ENCODE results near the gene MSRB3. TPM values are rescaled to one million over a fixed set of nuclear protein-coding genes. Genes with fewer than 3 reads are reported as not detected.

Gene MSRB3
- polyA plus RNA-seq, 1 of the 3 experiments (the other 2 are of a cell fraction) = 24.3 TPM

DNA sequence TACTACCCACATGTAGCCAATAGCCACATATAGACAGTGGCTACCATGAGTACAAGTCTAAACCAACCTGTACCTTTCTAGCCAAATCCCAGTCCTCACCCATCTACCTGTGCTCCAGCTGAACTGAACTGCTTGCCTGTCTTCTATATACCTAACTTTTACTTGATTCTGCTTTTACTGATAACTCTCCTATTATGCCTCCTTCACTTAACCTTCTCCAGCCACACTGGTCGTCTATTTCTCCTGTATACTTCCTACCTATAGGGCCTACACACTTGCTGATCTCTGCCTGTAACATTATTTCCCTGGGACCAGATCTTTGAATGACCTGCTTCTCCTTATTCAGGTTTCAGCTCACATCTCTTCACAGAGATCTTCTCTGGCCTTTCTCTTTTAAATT is 26.0 kb upstream of the MSRB3 start:
- no peak for DNase-seq
- Histone ChIP-seq H3K27me3 (ENCODE audit: insufficient read depth) (no peaks in the 10 kb centered on the region), H3K79me2 (ENCODE audit: insufficient read depth) (no peaks in the 10 kb centered on the region), H3F3A (replicated peaks; ENCODE audit: insufficient read depth) (no peaks in the 10 kb centered on the region), H2AFZ (ENCODE audit: low read depth) (no peak overlapping the region), H3K4me2 (no peak overlapping the region), H3K9me3 (no peaks in the 10 kb centered on the region), H3K4me3 (ENCODE audit: low read depth in 2 of 2, low read length in 1 of 2) (no peak overlapping the region), H3K9ac (no peak overlapping the region), H4K20me1 (ENCODE audit: insufficient read depth) (no peaks in the 10 kb centered on the region), H3K4me1 (ENCODE audit: control insufficient read depth in 1 of 2, insufficient read depth in 2 of 2, low read depth in 1 of 2, low read length in 1 of 2) (no peaks in the 10 kb centered on the region), H3K36me3 (replicated peaks in 1 of 2; ENCODE audit: control insufficient read depth in 1 of 2, insufficient read depth in 2 of 2, low read length in 1 of 2) (peaks cover 1 to 7% of the 10 kb centered on the region in 2 experiments), H3K27ac (ENCODE audit: low read depth in 2 of 2, low read length in 1 of 2) (no peak overlapping the region), H3K9me2 (no peaks in the 10 kb centered on the region)
- TF ChIP-seq EP300 (IDR thresholded peaks at IDR 0.05; ENCODE audit: borderline replicate concordance in 1 of 2, low read depth in 1 of 2, low read length in 1 of 2) = no peak
- TF ChIP-seq SMC3 (IDR thresholded peaks at IDR 0.05; ENCODE audit: low read depth, low read length) = no peak
- TF ChIP-seq TCF12 (IDR thresholded peaks at IDR 0.05) = no peak
- TF ChIP-seq FOXJ3 (CRISPR knock-in tag; IDR thresholded peaks at IDR 0.05) = no peak
- TF ChIP-seq FOXM1 (IDR thresholded peaks at IDR 0.05; ENCODE audit: low read depth) = no peak
- no peak for TF ChIP-seq EZH2phosphoT487 (IDR thresholded peaks at IDR 0.05; ENCODE audit: borderline replicate concordance, low read depth)
- no peak for TF ChIP-seq FOSL2 (IDR thresholded peaks at IDR 0.05; ENCODE audit: borderline replicate concordance, low read depth)
- no peak for TF ChIP-seq NFIC (IDR thresholded peaks at IDR 0.05; ENCODE audit: borderline replicate concordance)
- TF ChIP-seq MXI1 (IDR thresholded peaks at IDR 0.05; ENCODE audit: low read depth, low read length) = no peak
- no peak for TF ChIP-seq RXRA (IDR thresholded peaks at IDR 0.05; ENCODE audit: borderline replicate concordance, low read depth)
- no peak for TF ChIP-seq RAD21 (IDR thresholded peaks at IDR 0.05; ENCODE audit: low read length)
- POLR2A ChIA-PET = no interaction called here
- 21% methylated on average over 1 of the region's 1 CpG for WGBS (ENCODE audit: low lambda C conversion rate)
- CTCF ChIA-PET = no interaction called here

DNA sequence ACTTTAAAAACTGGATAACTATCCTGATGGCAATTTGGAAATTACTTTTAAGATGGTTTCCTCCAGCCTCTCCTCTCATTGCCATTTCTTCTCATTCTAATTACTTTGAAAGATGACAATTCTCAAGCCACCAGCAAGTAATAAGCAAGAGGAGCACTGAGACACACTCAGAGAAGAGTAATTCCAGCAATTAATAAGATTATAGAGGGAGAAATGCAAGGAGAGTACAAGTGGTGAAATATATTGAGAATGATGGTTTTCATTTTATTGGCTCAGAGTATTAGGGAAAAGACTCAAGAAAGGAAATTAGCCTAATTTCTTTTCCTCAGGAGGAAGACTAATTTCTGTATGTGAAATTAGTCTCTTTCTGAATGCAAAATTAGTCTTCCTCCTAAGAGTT is 20.5 kb upstream of the MSRB3 start:
- no peaks in the 10 kb centered on the region for H3K79me2 ChIP-seq (ENCODE audit: insufficient read depth)
- no peaks in the 10 kb centered on the region for H3K27me3 ChIP-seq (ENCODE audit: insufficient read depth)
- H3K9me2 ChIP-seq = no peaks in the 10 kb centered on the region
- H3K4me1 ChIP-seq (ENCODE audit: control insufficient read depth in 1 of 2, insufficient read depth in 2 of 2, low read depth in 1 of 2, low read length in 1 of 2) = no peaks in the 10 kb centered on the region
- no peak overlapping the region for H3K4me2 ChIP-seq
- TF ChIP-seq SMC3 (IDR thresholded peaks at IDR 0.05; ENCODE audit: low read depth, low read length) = no peak
- TF ChIP-seq YY1 (IDR thresholded peaks at IDR 0.05; ENCODE audit: low read depth) = no peak
- no peak for TF ChIP-seq RAD21 (IDR thresholded peaks at IDR 0.05; ENCODE audit: low read length)
- TF ChIP-seq EP300 (IDR thresholded peaks at IDR 0.05; ENCODE audit: borderline replicate concordance in 1 of 2, low read depth in 1 of 2, low read length in 1 of 2) = no peak
- no peak for TF ChIP-seq RFX5 (IDR thresholded peaks at IDR 0.05; ENCODE audit: low read length)
- TF ChIP-seq, protein P1, sequence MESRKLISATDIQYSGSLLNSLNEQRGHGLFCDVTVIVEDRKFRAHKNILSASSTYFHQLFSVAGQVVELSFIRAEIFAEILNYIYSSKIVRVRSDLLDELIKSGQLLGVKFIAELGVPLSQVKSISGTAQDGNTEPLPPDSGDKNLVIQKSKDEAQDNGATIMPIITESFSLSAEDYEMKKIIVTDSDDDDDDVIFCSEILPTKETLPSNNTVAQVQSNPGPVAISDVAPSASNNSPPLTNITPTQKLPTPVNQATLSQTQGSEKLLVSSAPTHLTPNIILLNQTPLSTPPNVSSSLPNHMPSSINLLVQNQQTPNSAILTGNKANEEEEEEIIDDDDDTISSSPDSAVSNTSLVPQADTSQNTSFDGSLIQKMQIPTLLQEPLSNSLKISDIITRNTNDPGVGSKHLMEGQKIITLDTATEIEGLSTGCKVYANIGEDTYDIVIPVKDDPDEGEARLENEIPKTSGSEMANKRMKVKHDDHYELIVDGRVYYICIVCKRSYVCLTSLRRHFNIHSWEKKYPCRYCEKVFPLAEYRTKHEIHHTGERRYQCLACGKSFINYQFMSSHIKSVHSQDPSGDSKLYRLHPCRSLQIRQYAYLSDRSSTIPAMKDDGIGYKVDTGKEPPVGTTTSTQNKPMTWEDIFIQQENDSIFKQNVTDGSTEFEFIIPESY (IDR thresholded peaks at IDR 0.05; ENCODE audit: borderline replicate concordance, low read depth) = no peak
- TF ChIP-seq JUND (IDR thresholded peaks at IDR 0.05) = no peak
- no peak for TF ChIP-seq ELF1 (IDR thresholded peaks at IDR 0.05)
- no peak for TF ChIP-seq GATA2 (CRISPR knock-in tag; IDR thresholded peaks at IDR 0.05)
- TF ChIP-seq, protein P2, sequence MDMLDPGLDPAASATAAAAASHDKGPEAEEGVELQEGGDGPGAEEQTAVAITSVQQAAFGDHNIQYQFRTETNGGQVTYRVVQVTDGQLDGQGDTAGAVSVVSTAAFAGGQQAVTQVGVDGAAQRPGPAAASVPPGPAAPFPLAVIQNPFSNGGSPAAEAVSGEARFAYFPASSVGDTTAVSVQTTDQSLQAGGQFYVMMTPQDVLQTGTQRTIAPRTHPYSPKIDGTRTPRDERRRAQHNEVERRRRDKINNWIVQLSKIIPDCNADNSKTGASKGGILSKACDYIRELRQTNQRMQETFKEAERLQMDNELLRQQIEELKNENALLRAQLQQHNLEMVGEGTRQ (IDR thresholded peaks at IDR 0.05; ENCODE audit: borderline replicate concordance, low read depth, low read length) = no peak
- no peak for TF ChIP-seq TEAD4 (IDR thresholded peaks at IDR 0.05; ENCODE audit: borderline replicate concordance, insufficient read depth)
- no peak for TF ChIP-seq POLR2AphosphoS5 (IDR thresholded peaks at IDR 0.05; ENCODE audit: low read depth, low read length)
- no peak for TF ChIP-seq FOXJ3 (CRISPR knock-in tag; IDR thresholded peaks at IDR 0.05)
- H3K36me3 ChIP-seq (replicated peaks in 1 of 2; ENCODE audit: control insufficient read depth in 1 of 2, insufficient read depth in 2 of 2, low read length in 1 of 2) = no peaks in the 10 kb centered on the region
- no peaks in the 10 kb centered on the region for H3F3A ChIP-seq (replicated peaks; ENCODE audit: insufficient read depth)
- no peaks in the 10 kb centered on the region for H4K20me1 ChIP-seq (ENCODE audit: insufficient read depth)
- H3K27ac ChIP-seq (ENCODE audit: low read depth in 2 of 2, low read length in 1 of 2) = no peak overlapping the region
- no peaks in the 10 kb centered on the region for H3K9me3 ChIP-seq
- H3K9ac ChIP-seq = no peak overlapping the region
- no peak overlapping the region for H2AFZ ChIP-seq (ENCODE audit: low read depth)
- CTCF ChIA-PET = interaction anchor here (0.8 kb wide), 1 partner anchor 26 kb away, joined by 3 read pairs; no protein-coding TSS in a partner anchor
- no peak for DNase-seq
- H3K4me3 ChIP-seq (ENCODE audit: low read depth in 2 of 2, low read length in 1 of 2) = no peak overlapping the region
- POLR2A ChIA-PET = interaction anchor here (0.7 kb wide), 1 partner anchor 990 kb away, joined by 3 read pairs; no protein-coding TSS in a partner anchor
